HepG2 (cell line): ENCODE results near the gene TMTC1. TPM values are rescaled to one million over a fixed set of nuclear protein-coding genes. Genes with fewer than 3 reads are reported as not detected.

Experiments
- ATAD3A ChIP-seq: sonication (generic); formaldehyde crosslinking; IDR thresholded peaks from 2 replicates; pipeline ENCODE4 v1.4.0; 2020; ENCODE audit warnings: missing genetic modification reagents
- JUN ChIP-seq: sonication (generic); formaldehyde crosslinking; IDR thresholded peaks from 2 replicates; pipeline ENCODE4 v1.4.0; 2020; ENCODE audit warnings: mild to moderate bottlenecking, missing genetic modification reagents
- NPAS2 ChIP-seq: sonication (generic); formaldehyde crosslinking; IDR thresholded peaks from 2 replicates; pipeline ENCODE4 v1.8.0; 2022; ENCODE audit warnings: mild to moderate bottlenecking, missing genetic modification reagents, borderline replicate concordance
- PHF21A ChIP-seq: sonication (generic); formaldehyde crosslinking; IDR thresholded peaks from 2 replicates; pipeline ENCODE4 v1.5.0; 2020; ENCODE audit warnings: mild to moderate bottlenecking, missing genetic modification reagents
- SMC3 ChIP-seq: IDR thresholded peaks from 2 replicates; pipeline ENCODE4 v1.6.1; 2011; ENCODE audit warnings: low read length, improper control_type of control experiment
- ZC3H4 ChIP-seq: sonication (generic); formaldehyde crosslinking; IDR thresholded peaks from 2 replicates; pipeline ENCODE4 v1.4.0; 2020; ENCODE audit warnings: missing genetic modification reagents, borderline replicate concordance
- ZFP82 ChIP-seq: sonication (generic); formaldehyde crosslinking; IDR thresholded peaks from 2 replicates; pipeline ENCODE4 v1.5.1; 2020; ENCODE audit warnings: mild to moderate bottlenecking, missing genetic modification reagents, borderline replicate concordance
- ZMYM4 ChIP-seq: sonication (generic); formaldehyde crosslinking; IDR thresholded peaks from 2 replicates; pipeline ENCODE4 v1.8.1; 2023; ENCODE audit warnings: mild to moderate bottlenecking, missing genetic modification reagents
- ZNF234 ChIP-seq: sonication (generic); formaldehyde crosslinking; conservative IDR thresholded peaks from 2 replicates; pipeline ENCODE4 v1.5.1; 2020; ENCODE audit warnings: mild to moderate bottlenecking, missing genetic modification reagents
- ZNF580 ChIP-seq: IDR thresholded peaks from 2 replicates; pipeline ENCODE4 v1.6.1; 2016; ENCODE audit warnings: low read depth, borderline replicate concordance
- ZNF619 ChIP-seq: sonication (generic); formaldehyde crosslinking; IDR thresholded peaks from 2 replicates; pipeline ENCODE4 v1.4.0; 2020; ENCODE audit warnings: mild to moderate bottlenecking, missing genetic modification reagents
- polyA plus RNA-seq, 8 experiments: library from polyadenylated mRNA; depleted of rRNA in 3 of 8; stranded (reverse) in 7 of 8; unstranded in 1 of 8; fragments of >200 nt; fragmentation: Illumina TruSeq in 4 of 8; extraction: Trizol in 4 of 8; gene quantifications; 2 replicates each; pipeline versions ENCODE4 v1.2.1 to v1.2.3, GENCODE V29; 2011 to 2016; ENCODE audit warnings: low read depth in 4 of 8, missing spikeins in 1 of 8, mixed read lengths in 1 of 8; ENCODE audit not compliant: insufficient read depth in 1 of 8
- total RNA-seq, 5 experiments: library from RNA; depleted of rRNA; stranded (reverse); fragments of >200 nt; fragmentation: Illumina TruSeq; extraction: Trizol; gene quantifications; 2 replicates each; pipeline ENCODE4 v1.2.3, GENCODE V29; 2016; ENCODE audit warnings: low read depth in 1 of 5
- TF ChIP-seq, protein P1 (sequence below): sonication (generic); formaldehyde crosslinking; IDR thresholded peaks from 2 replicates; pipeline ENCODE4 v1.5.1; 2020; ENCODE audit warnings: mild to moderate bottlenecking, missing genetic modification reagents, moderate library complexity
- TF ChIP-seq, protein P2 (sequence below), 2 experiments: fragments of 450-650 bp in 1 of 2; sonication (generic) in 1 of 2; formaldehyde crosslinking in 1 of 2; IDR thresholded peaks; 2 replicates each; pipeline versions ENCODE4 v1.6.1 to v1.8.0; 2016 to 2022; ENCODE audit warnings: antibody characterized with exemption in 1 of 2, mild to moderate bottlenecking in 1 of 2, missing genetic modification reagents in 1 of 2
- TF ChIP-seq, protein P3 (sequence below): sonication (generic); formaldehyde crosslinking; IDR thresholded peaks from 2 replicates; pipeline ENCODE4 v1.9.0; 2021; ENCODE audit warnings: missing genetic modification reagents, borderline replicate concordance

Gene TMTC1
- total and polyA plus RNA-seq, 2 of the 13 experiments (the other 11 are each of a cell fraction or from before 2014, with no cell fraction given), result 0.69 to 1.8 TPM

DNA sequence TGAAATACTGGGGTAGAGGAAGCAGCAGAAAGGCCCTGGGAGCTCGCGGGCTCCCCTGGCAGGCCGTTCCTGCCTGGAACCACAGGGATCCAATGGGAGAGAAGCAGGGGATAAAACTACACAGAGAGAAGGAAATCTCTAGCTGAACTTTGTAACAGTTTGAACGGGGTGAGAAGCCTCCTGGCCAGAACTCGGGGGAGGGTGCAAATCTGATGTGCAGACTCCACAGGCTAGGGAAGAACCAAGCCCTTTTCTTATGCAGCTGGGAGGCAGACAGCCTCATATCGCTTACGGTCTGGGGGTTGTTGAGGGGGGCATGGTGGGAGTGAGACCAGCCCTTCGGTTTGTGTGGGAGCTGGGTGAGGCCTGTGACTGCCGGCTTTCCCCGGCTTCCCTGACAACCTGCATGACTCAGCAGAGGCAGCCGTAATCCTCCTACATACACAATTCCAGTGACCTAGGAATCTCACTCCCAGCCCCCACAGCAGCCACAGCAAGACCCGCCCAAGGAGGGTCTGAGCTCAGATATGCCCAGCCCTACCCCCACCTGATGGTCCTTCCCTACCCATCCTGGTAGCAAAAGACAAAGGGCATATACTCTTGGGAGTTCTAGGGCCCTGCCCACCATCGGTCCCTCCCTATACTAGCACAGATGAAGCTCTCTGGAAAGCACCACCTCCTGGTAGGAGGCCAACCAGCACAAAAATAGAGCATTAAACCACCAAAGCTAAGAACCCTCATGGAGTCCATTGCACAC lies 143.0 kb downstream of the TMTC1 start (continued):
- no peak for TF ChIP-seq ZC3H4 (CRISPR knock-in tag)
- no peak for TF ChIP-seq ZFP82
- TF ChIP-seq, protein P1, sequence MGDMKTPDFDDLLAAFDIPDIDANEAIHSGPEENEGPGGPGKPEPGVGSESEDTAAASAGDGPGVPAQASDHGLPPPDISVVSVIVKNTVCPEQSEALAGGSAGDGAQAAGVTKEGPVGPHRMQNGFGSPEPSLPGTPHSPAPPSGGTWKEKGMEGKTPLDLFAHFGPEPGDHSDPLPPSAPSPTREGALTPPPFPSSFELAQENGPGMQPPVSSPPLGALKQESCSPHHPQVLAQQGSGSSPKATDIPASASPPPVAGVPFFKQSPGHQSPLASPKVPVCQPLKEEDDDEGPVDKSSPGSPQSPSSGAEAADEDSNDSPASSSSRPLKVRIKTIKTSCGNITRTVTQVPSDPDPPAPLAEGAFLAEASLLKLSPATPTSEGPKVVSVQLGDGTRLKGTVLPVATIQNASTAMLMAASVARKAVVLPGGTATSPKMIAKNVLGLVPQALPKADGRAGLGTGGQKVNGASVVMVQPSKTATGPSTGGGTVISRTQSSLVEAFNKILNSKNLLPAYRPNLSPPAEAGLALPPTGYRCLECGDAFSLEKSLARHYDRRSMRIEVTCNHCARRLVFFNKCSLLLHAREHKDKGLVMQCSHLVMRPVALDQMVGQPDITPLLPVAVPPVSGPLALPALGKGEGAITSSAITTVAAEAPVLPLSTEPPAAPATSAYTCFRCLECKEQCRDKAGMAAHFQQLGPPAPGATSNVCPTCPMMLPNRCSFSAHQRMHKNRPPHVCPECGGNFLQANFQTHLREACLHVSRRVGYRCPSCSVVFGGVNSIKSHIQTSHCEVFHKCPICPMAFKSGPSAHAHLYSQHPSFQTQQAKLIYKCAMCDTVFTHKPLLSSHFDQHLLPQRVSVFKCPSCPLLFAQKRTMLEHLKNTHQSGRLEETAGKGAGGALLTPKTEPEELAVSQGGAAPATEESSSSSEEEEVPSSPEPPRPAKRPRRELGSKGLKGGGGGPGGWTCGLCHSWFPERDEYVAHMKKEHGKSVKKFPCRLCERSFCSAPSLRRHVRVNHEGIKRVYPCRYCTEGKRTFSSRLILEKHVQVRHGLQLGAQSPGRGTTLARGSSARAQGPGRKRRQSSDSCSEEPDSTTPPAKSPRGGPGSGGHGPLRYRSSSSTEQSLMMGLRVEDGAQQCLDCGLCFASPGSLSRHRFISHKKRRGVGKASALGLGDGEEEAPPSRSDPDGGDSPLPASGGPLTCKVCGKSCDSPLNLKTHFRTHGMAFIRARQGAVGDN (CRISPR knock-in tag), result peak; percentile 47
- no peak for TF ChIP-seq ATAD3A (CRISPR knock-in tag)
- peak; percentile 26; the same call in 1 of the 2 replicates for TF ChIP-seq SMC3
- peak; percentile 85 for TF ChIP-seq ZMYM4
- TF ChIP-seq NPAS2 (CRISPR knock-in tag), result no peak
- 0 out of 2 replicates have a peak, but pooled peaks have one; percentile 30 for TF ChIP-seq ZNF619 (CRISPR knock-in tag)
- TF ChIP-seq, protein P2, sequence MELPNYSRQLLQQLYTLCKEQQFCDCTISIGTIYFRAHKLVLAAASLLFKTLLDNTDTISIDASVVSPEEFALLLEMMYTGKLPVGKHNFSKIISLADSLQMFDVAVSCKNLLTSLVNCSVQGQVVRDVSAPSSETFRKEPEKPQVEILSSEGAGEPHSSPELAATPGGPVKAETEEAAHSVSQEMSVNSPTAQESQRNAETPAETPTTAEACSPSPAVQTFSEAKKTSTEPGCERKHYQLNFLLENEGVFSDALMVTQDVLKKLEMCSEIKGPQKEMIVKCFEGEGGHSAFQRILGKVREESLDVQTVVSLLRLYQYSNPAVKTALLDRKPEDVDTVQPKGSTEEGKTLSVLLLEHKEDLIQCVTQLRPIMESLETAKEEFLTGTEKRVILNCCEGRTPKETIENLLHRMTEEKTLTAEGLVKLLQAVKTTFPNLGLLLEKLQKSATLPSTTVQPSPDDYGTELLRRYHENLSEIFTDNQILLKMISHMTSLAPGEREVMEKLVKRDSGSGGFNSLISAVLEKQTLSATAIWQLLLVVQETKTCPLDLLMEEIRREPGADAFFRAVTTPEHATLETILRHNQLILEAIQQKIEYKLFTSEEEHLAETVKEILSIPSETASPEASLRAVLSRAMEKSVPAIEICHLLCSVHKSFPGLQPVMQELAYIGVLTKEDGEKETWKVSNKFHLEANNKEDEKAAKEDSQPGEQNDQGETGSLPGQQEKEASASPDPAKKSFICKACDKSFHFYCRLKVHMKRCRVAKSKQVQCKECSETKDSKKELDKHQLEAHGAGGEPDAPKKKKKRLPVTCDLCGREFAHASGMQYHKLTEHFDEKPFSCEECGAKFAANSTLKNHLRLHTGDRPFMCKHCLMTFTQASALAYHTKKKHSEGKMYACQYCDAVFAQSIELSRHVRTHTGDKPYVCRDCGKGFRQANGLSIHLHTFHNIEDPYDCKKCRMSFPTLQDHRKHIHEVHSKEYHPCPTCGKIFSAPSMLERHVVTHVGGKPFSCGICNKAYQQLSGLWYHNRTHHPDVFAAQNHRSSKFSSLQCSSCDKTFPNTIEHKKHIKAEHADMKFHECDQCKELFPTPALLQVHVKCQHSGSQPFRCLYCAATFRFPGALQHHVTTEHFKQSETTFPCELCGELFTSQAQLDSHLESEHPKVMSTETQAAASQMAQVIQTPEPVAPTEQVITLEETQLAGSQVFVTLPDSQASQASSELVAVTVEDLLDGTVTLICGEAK (IDR thresholded peaks at IDR 0.05), result no peak
- TF ChIP-seq, protein P2 (CRISPR knock-in tag; IDR thresholded peaks at IDR 0.05), result no peak
- no peak; the same call in 1 of the 2 replicates for TF ChIP-seq PHF21A (CRISPR knock-in tag)
- no peak for TF ChIP-seq ZNF580
- TF ChIP-seq, protein P3, sequence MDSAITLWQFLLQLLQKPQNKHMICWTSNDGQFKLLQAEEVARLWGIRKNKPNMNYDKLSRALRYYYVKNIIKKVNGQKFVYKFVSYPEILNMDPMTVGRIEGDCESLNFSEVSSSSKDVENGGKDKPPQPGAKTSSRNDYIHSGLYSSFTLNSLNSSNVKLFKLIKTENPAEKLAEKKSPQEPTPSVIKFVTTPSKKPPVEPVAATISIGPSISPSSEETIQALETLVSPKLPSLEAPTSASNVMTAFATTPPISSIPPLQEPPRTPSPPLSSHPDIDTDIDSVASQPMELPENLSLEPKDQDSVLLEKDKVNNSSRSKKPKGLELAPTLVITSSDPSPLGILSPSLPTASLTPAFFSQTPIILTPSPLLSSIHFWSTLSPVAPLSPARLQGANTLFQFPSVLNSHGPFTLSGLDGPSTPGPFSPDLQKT (CRISPR knock-in tag), result no peak
- no peak for TF ChIP-seq JUN (CRISPR knock-in tag)
- no peak for TF ChIP-seq ZNF234 (CRISPR knock-in tag)
